Measurements from ENCODE around the gene GSN. TPM values are rescaled to one million over a fixed set of nuclear protein-coding genes. Genes with fewer than 3 reads are reported as not detected.

GSN gene
- total RNA-seq, 2 donors from 2014 or later = 57.0 to 77.2 TPM

DNA sequence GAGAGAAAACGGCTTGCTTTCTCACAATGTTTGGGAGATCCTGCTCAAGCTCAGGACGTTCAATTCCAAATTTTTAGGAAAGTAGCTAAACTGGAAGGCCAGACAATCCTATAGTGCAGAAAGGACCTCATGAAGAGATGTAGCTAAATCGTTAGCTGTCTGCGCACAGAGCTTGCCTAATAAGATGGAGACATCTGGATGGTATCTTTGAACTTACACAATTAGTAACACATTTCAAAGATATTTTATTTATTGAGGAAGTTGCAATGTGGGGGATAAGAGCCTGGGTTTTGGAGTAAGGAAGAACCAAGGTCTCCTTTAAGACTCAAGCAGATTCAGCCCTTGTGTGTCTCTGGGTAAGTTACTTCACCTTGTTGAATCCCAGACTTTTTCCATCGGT is 37.7 kb upstream of the GSN start:
- TF ChIP-seq, protein P1, sequence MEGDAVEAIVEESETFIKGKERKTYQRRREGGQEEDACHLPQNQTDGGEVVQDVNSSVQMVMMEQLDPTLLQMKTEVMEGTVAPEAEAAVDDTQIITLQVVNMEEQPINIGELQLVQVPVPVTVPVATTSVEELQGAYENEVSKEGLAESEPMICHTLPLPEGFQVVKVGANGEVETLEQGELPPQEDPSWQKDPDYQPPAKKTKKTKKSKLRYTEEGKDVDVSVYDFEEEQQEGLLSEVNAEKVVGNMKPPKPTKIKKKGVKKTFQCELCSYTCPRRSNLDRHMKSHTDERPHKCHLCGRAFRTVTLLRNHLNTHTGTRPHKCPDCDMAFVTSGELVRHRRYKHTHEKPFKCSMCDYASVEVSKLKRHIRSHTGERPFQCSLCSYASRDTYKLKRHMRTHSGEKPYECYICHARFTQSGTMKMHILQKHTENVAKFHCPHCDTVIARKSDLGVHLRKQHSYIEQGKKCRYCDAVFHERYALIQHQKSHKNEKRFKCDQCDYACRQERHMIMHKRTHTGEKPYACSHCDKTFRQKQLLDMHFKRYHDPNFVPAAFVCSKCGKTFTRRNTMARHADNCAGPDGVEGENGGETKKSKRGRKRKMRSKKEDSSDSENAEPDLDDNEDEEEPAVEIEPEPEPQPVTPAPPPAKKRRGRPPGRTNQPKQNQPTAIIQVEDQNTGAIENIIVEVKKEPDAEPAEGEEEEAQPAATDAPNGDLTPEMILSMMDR (conservative IDR thresholded peaks at IDR 0.05) = no peak
- Mint-ChIP-seq H3K9me3 (no peaks in the 10 kb centered on the region), H3K4me1 (no peaks in the 10 kb centered on the region), H3K4me3 (no peak overlapping the region), H3K27ac (no peak overlapping the region), H3K27me3 (ENCODE audit: insufficient read depth) (peaks cover 8% of the 10 kb centered on the region), H3K36me3 (ENCODE audit: low read depth) (no peaks in the 10 kb centered on the region)
- Histone ChIP-seq H3K9ac (ENCODE audit: extremely low read depth, low read length, poor library complexity, severe bottlenecking) (no peak overlapping the region), H3K27ac (ENCODE audit: low read depth, low read length) (no peak overlapping the region), H3K4me1 (ENCODE audit: control insufficient read depth, insufficient read depth, low read length) (no peaks in the 10 kb centered on the region), H3K27me3 (ENCODE audit: control insufficient read depth, insufficient read depth, low read length, poor library complexity, severe bottlenecking) (no peaks in the 10 kb centered on the region), H3K4me3 (ENCODE audit: low read length) (no peak overlapping the region), H3K36me3 (ENCODE audit: control insufficient read depth, insufficient read depth, low read length) (no peaks in the 10 kb centered on the region), H3K9me3 (ENCODE audit: control insufficient read depth, low read length) (no peaks in the 10 kb centered on the region)
- no peak for DNase-seq
- WGBS, 2 experiments (ENCODE audit: insufficient coverage in 1 of 2, insufficient read length in 1 of 2) = 92 to 94% methylated on average over 2 to 5 of the region's 5 CpGs

DNA sequence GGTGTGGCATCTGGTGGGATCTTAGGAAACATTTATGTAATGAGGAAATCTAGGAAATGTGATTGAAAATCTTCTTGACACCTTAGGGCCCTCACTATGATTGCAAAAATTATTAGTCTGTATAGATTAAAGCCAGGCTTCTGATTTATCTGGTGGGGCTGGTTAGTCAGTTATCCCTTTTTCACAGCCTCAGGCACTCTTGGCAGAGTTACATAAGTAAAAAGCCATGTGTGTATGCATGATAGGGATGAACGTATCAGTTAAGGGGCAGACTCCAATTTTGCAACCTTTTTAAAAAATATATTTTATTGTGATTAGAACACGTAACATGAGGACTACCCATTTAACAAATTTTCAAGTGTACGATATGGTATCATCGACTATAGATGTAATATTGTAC is 35.7 kb upstream of the GSN start:
- TF ChIP-seq, protein P1 (conservative IDR thresholded peaks at IDR 0.05) = no peak
- WGBS, 2 experiments (ENCODE audit: insufficient coverage in 1 of 2, insufficient read length in 1 of 2) = 95 to 100% methylated on average over 3 to 4 of the region's 4 CpGs
- no peaks in the 10 kb centered on the region for H3K36me3 ChIP-seq (ENCODE audit: control insufficient read depth, insufficient read depth, low read length)
- no peak overlapping the region for H3K4me3 ChIP-seq (ENCODE audit: low read length)
- Mint-ChIP-seq H3K9me3 (no peaks in the 10 kb centered on the region), H3K36me3 (ENCODE audit: low read depth) (no peaks in the 10 kb centered on the region), H3K27me3 (ENCODE audit: insufficient read depth) (peaks cover 3% of the 10 kb centered on the region), H3K4me3 (no peak overlapping the region), H3K27ac (no peak overlapping the region), H3K4me1 (no peaks in the 10 kb centered on the region)
- no peaks in the 10 kb centered on the region for H3K9me3 ChIP-seq (ENCODE audit: control insufficient read depth, low read length)
- H3K9ac ChIP-seq (ENCODE audit: extremely low read depth, low read length, poor library complexity, severe bottlenecking) = no peak overlapping the region
- DNase-seq = no peak
- H3K4me1 ChIP-seq (ENCODE audit: control insufficient read depth, insufficient read depth, low read length) = no peaks in the 10 kb centered on the region
- H3K27ac ChIP-seq (ENCODE audit: low read depth, low read length) = no peak overlapping the region
- H3K27me3 ChIP-seq (ENCODE audit: control insufficient read depth, insufficient read depth, low read length, poor library complexity, severe bottlenecking) = no peaks in the 10 kb centered on the region

DNA sequence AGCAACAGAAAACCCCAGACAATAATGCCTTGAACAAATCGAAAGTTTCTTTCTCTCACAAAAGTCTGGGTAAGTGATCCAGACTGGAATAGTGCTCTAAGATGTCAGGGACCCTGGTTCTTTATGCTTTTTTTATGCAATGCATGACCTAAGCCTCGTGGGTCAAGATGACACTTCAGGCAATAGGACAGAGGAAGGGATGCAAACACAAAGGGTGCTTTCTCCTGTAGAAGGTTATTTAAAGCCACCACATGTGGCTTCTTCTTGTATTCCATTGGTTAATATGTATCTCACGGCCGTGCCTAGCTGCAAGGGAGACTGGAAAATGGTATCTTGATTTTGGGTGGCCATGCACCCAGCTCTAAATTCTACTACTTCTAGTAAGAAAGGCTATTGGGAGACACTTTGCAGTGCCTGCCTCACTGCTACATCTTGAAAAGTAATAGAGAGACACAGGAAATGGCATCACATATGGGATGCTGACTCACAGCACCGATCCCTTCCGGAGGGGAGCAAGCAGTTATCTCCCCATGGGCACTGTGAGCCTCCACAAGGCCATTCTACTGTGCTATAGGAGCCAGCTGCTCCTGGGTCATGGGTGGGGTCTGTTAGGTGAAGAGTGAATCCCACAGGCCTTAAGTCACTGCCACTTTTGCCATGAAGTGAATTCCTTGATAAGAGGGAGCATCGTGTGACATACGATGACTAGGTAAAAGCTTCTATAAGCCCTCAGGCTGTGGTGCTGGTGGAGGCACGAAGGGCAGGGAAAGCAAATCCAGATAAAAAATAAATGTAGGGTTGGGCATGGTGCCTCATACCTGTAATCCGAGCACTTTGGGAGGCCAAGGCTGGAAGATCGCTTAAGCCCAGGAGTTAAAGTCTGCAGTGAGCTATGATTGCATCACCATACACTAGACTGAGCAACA is 33.8 kb upstream of the GSN start:
- Mint-ChIP-seq H3K27me3 (ENCODE audit: insufficient read depth) (peaks cover 15% of the 10 kb centered on the region), H3K27ac (no peak overlapping the region), H3K4me3 (no peak overlapping the region), H3K4me1 (peaks cover 1% of the 10 kb centered on the region), H3K9me3 (no peaks in the 10 kb centered on the region), H3K36me3 (ENCODE audit: low read depth) (no peaks in the 10 kb centered on the region)
- Histone ChIP-seq H3K9me3 (ENCODE audit: control insufficient read depth, low read length) (no peaks in the 10 kb centered on the region), H3K9ac (ENCODE audit: extremely low read depth, low read length, poor library complexity, severe bottlenecking) (no peak overlapping the region), H3K36me3 (ENCODE audit: control insufficient read depth, insufficient read depth, low read length) (no peaks in the 10 kb centered on the region), H3K27me3 (ENCODE audit: control insufficient read depth, insufficient read depth, low read length, poor library complexity, severe bottlenecking) (peaks cover 4% of the 10 kb centered on the region), H3K4me1 (ENCODE audit: control insufficient read depth, insufficient read depth, low read length) (no peaks in the 10 kb centered on the region), H3K4me3 (ENCODE audit: low read length) (no peak overlapping the region), H3K27ac (ENCODE audit: low read depth, low read length) (no peak overlapping the region)
- DNase-seq = no peak
- WGBS, 2 experiments (ENCODE audit: insufficient coverage in 1 of 2, insufficient read length in 1 of 2) = 90 to 92% methylated on average over 7 to 11 of the region's 11 CpGs
- TF ChIP-seq, protein P1 (conservative IDR thresholded peaks at IDR 0.05) = no peak

Measured in endodermal cell (in vitro differentiated cells).